Astrocyte (in vitro differentiated cells and primary cell): Measurements from ENCODE around the gene PDE9A. TPM values are rescaled to one million over a fixed set of nuclear protein-coding genes. Genes with fewer than 3 reads are reported as not detected.

Experiments used
- DNase-seq: peaks from one replicate; pipeline ENCODE4 v3.0.0-alpha.2; 2010; ENCODE audit warnings: low read depth
- FAIRE-seq: peaks from 2 replicates; lab custom pipeline; 2011; peaks lifted over from hg19 to GRCh38; lab: Jason Lieb, UNC
- H2AFZ ChIP-seq: 2 replicates; pipeline ENCODE4 v1.6.0; 2012; ENCODE audit warnings: low read depth, low read length, inconsistent platforms
- H3K27ac ChIP-seq: 2 replicates; pipeline ENCODE4 v1.5.1; 2011; ENCODE audit warnings: low read depth, low read length, inconsistent platforms
- H3K27me3 ChIP-seq: 2 replicates; pipeline ENCODE4 v1.6.0; 2011; ENCODE audit warnings: low read length, inconsistent platforms; ENCODE audit not compliant: insufficient read depth
- H3K36me3 ChIP-seq: 2 replicates; pipeline ENCODE4 v1.5.1; 2011; ENCODE audit warnings: low read length, inconsistent platforms; ENCODE audit not compliant: insufficient read depth
- H3K4me1 ChIP-seq: 2 replicates; pipeline ENCODE4 v1.5.1; 2011; ENCODE audit warnings: low read length, inconsistent platforms; ENCODE audit not compliant: insufficient read depth
- H3K4me2 ChIP-seq: 2 replicates; pipeline ENCODE4 v1.6.0; 2012; ENCODE audit warnings: low read length, inconsistent platforms
- H3K4me3 ChIP-seq: 2 replicates; pipeline ENCODE4 v1.5.1; 2011; ENCODE audit warnings: low read depth, mild to moderate bottlenecking, low read length, inconsistent platforms; ENCODE audit not compliant: insufficient read depth
- H3K79me2 ChIP-seq: 2 replicates; pipeline ENCODE4 v1.6.0; 2012; ENCODE audit warnings: mild to moderate bottlenecking, low read length, inconsistent platforms; ENCODE audit not compliant: insufficient read depth
- H3K9ac ChIP-seq: 2 replicates; pipeline ENCODE4 v1.6.0; 2012; ENCODE audit warnings: mild to moderate bottlenecking, low read length, inconsistent platforms
- H3K9me3 ChIP-seq: 2 replicates; pipeline ENCODE4 v1.5.1; 2012; ENCODE audit warnings: low read depth, mild to moderate bottlenecking, low read length, inconsistent platforms; ENCODE audit not compliant: insufficient read depth
- H4K20me1 ChIP-seq: 2 replicates; pipeline ENCODE4 v1.6.0; 2012; ENCODE audit warnings: low read length, inconsistent platforms; ENCODE audit not compliant: insufficient read depth
- H3K27ac Mint-ChIP-seq: one replicate; pipeline ENCODE4 v1.8.0; 2021; ENCODE audit warnings: mild to moderate bottlenecking, mixed read lengths; ENCODE audit not compliant: unreplicated experiment
- H3K27me3 Mint-ChIP-seq: one replicate; pipeline ENCODE4 v1.8.0; 2021; ENCODE audit warnings: low read depth, mixed read lengths; ENCODE audit not compliant: unreplicated experiment
- H3K36me3 Mint-ChIP-seq: one replicate; pipeline ENCODE4 v1.8.0; 2021; ENCODE audit warnings: low read depth, mixed read lengths; ENCODE audit not compliant: unreplicated experiment
- H3K4me1 Mint-ChIP-seq: one replicate; pipeline ENCODE4 v1.8.0; 2021; ENCODE audit warnings: low read depth, mixed read lengths; ENCODE audit not compliant: unreplicated experiment
- H3K4me3 Mint-ChIP-seq: one replicate; pipeline ENCODE4 v1.8.0; 2021; ENCODE audit warnings: mild to moderate bottlenecking, moderate library complexity, mixed read lengths; ENCODE audit not compliant: unreplicated experiment
- H3K9me3 Mint-ChIP-seq: one replicate; pipeline ENCODE4 v1.8.0; 2021; ENCODE audit warnings: mild to moderate bottlenecking, mixed read lengths; ENCODE audit not compliant: unreplicated experiment
- CTCF ChIP-seq: IDR thresholded peaks from 2 replicates; pipeline ENCODE4 v1.5.1; 2011; ENCODE audit warnings: low read depth, mild to moderate bottlenecking, inconsistent platforms, low read length, moderate library complexity; ENCODE audit not compliant: insufficient read depth
- EZH2 ChIP-seq: IDR thresholded peaks from 2 replicates; pipeline ENCODE4 v1.6.1; 2012; ENCODE audit warnings: mild to moderate bottlenecking, low read length, inconsistent platforms; ENCODE audit not compliant: insufficient read depth
- total RNA-seq: library from RNA; stranded (reverse); gene quantifications from 2 replicates; pipeline ENCODE4 v1.2.1, GENCODE V29; 2021

PDE9A gene
- total RNA-seq, 1 donor from 2014 or later: 7.8 TPM

- peaks cover 6% of the 10 kb centered on the region for H3K9me3 Mint-ChIP-seq
- H3K9me3 ChIP-seq: no peaks in the 10 kb centered on the region
- peaks cover under 1% of the 10 kb centered on the region for H4K20me1 ChIP-seq
- peaks cover 1% of the 10 kb centered on the region for H3K4me1 Mint-ChIP-seq
- H2AFZ ChIP-seq: no peak overlapping the region
- no peaks in the 10 kb centered on the region for H3K36me3 Mint-ChIP-seq
- H3K79me2 ChIP-seq: no peaks in the 10 kb centered on the region
- H3K27me3 ChIP-seq: peaks cover 13% of the 10 kb centered on the region
- peaks cover 26% of the 10 kb centered on the region for H3K27me3 Mint-ChIP-seq
- H3K4me3 Mint-ChIP-seq: no peak overlapping the region
- H3K27ac Mint-ChIP-seq: no peak overlapping the region
- FAIRE-seq: no peak
- no peak overlapping the region for H3K4me2 ChIP-seq
- no peak for DNase-seq
- H3K4me1 ChIP-seq: peaks cover 2% of the 10 kb centered on the region
- H3K27ac ChIP-seq: no peak overlapping the region
- TF ChIP-seq EZH2: no peak
- TF ChIP-seq CTCF: no peak
- no peak overlapping the region for H3K9ac ChIP-seq
- no peaks in the 10 kb centered on the region for H3K36me3 ChIP-seq
- no peak overlapping the region for H3K4me3 ChIP-seq
Observed at GRCh38 chr21:42649122-42650032, 4.0 kb upstream of the PDE9A start.

- Mint-ChIP-seq H3K4me1 (peaks cover 2% of the 10 kb centered on the region), H3K36me3 (no peaks in the 10 kb centered on the region), H3K27ac (no peak overlapping the region), H3K9me3 (peaks cover 6% of the 10 kb centered on the region), H3K27me3 (peaks cover 31% of the 10 kb centered on the region), H3K4me3 (no peak overlapping the region)
- peaks cover 19% of the 10 kb centered on the region for H3K27me3 ChIP-seq
- no peak overlapping the region for H3K4me2 ChIP-seq
- no peak for FAIRE-seq
- no peaks in the 10 kb centered on the region for H3K4me1 ChIP-seq
- DNase-seq: no peak
- H3K9me3 ChIP-seq: no peaks in the 10 kb centered on the region
- H2AFZ ChIP-seq: no peak overlapping the region
- H3K79me2 ChIP-seq: no peaks in the 10 kb centered on the region
- no peaks in the 10 kb centered on the region for H3K36me3 ChIP-seq
- no peak overlapping the region for H3K4me3 ChIP-seq
- peaks cover 7% of the 10 kb centered on the region for H4K20me1 ChIP-seq
- TF ChIP-seq CTCF (no peak), EZH2 (no peak)
- H3K27ac ChIP-seq: no peak overlapping the region
- H3K9ac ChIP-seq: no peak overlapping the region
Observed at GRCh38 chr21:42650033-42650370, 3.4 kb upstream of the PDE9A start.
